Measurements from ENCODE around the gene RGS3.
A peak's percentile ranks its signal among the peaks of the same experiment; 100 is the strongest.

Gene RGS3

DNA sequence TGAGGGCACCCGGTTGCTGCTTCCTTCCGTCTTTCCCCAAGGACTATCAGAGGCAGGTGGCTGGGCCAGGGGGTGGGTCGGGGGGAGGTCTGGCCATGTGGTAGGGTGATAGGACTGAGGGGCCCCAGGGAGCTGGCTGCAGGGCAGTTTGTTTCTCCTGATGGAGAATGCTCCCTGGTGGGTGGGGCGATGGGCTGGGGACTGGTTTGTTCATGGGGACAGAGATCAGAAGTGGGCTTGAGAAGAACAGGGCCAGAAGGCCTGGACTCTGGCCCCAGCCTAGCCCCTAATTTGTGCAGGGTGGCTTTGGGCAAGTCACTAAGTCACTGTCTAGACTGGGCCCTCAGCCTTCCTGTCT is 117.4 kb downstream of the RGS3 start:
- Histone ChIP-seq H3K4me1 (peaks cover 6% of the 10 kb centered on the region), H3K4me3 (ENCODE audit: low read depth, low read length) (no peak overlapping the region), H3K27me3 (no peaks in the 10 kb centered on the region), H3K9me3 (no peaks in the 10 kb centered on the region), H3K36me3 (no peaks in the 10 kb centered on the region; the same call in 1 of the 2 replicates)
- TF ChIP-seq, protein P1, sequence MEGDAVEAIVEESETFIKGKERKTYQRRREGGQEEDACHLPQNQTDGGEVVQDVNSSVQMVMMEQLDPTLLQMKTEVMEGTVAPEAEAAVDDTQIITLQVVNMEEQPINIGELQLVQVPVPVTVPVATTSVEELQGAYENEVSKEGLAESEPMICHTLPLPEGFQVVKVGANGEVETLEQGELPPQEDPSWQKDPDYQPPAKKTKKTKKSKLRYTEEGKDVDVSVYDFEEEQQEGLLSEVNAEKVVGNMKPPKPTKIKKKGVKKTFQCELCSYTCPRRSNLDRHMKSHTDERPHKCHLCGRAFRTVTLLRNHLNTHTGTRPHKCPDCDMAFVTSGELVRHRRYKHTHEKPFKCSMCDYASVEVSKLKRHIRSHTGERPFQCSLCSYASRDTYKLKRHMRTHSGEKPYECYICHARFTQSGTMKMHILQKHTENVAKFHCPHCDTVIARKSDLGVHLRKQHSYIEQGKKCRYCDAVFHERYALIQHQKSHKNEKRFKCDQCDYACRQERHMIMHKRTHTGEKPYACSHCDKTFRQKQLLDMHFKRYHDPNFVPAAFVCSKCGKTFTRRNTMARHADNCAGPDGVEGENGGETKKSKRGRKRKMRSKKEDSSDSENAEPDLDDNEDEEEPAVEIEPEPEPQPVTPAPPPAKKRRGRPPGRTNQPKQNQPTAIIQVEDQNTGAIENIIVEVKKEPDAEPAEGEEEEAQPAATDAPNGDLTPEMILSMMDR (IDR thresholded peaks at IDR 0.05; ENCODE audit: low read depth, low read length), result no peak
- no peak for DNase-seq

DNA sequence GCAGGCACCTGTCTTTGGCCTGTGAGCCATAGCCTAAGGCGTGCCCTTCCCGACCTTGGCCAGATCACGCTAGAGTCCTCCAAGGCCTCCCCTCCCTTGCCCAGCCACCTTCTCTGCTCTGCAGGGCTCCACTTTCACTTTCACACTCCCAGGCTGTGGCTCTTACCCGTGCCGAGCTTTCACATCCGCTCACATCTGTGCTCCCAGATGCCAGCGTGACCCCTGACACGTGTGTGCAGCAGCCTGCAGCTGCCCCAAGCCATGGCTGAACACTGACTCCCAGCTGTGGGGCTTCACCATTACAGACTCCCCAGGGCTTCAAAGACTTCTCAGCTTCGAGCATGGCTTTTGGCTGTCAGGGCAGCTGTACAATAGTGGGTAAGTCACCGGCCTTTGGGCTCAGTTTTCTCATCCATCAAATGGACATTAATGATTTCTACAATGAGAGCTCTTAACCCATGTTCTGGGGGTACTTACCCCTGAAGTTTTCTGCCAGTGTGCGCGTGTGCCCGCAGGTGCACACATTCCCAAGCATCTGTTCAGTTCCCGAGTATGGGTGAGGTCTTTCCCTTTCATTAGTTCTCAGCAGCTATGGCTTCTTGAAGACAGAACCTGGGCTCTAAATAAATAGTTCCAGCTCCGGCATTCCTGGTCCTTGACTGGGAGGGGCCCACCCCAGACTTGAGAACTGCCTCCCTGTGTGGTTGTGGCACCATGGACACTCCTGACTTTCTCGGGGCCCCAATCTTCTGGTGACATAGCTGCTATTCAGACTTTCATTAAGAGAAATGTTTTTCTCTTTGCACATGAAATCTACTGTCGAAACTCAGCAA is 118.6 kb downstream of the RGS3 start:
- Histone ChIP-seq H3K36me3 (no peaks in the 10 kb centered on the region; the same call in 1 of the 2 replicates), H3K4me1 (peaks cover 6% of the 10 kb centered on the region), H3K4me3 (ENCODE audit: low read depth, low read length) (no peak overlapping the region), H3K9me3 (no peaks in the 10 kb centered on the region), H3K27me3 (no peaks in the 10 kb centered on the region)
- TF ChIP-seq, protein P1 (IDR thresholded peaks at IDR 0.05; ENCODE audit: low read depth, low read length), result peak; percentile 41
- peak; percentile 46 for DNase-seq

DNA sequence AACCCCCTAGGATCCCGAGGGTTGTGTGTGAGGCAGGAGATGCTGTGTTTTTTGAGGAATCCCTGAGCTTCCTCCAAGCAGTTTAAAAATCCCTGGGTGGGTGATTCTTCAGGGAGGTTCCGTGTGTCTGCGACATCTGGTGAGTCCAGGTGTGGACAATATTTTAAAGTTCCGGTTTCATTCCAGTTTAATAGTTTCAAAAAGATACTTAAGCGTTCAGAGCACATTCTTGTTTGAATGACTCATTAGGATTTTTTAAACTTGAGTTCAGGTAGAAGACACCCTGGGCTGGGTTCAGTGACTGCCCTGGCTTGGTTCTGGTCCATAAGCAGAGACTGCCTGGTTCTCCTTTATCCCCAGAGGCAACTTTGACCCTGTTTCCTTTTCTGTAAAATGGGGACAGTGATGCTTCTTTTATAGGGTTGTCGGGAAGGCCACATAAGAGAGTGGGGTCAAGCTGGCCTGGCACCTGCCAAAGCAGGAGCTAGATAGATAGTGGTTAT is 119.2 kb downstream of the RGS3 start:
- no peak for DNase-seq
- H3K4me3 ChIP-seq (ENCODE audit: low read depth, low read length), result no peak overlapping the region
- H3K4me1 ChIP-seq, result peaks cover 9% of the 10 kb centered on the region
- no peaks in the 10 kb centered on the region for H3K27me3 ChIP-seq
- H3K9me3 ChIP-seq, result no peaks in the 10 kb centered on the region
- H3K36me3 ChIP-seq, result no peaks in the 10 kb centered on the region; the same call in 1 of the 2 replicates
- TF ChIP-seq, protein P1 (IDR thresholded peaks at IDR 0.05; ENCODE audit: low read depth, low read length), result no peak

DNA sequence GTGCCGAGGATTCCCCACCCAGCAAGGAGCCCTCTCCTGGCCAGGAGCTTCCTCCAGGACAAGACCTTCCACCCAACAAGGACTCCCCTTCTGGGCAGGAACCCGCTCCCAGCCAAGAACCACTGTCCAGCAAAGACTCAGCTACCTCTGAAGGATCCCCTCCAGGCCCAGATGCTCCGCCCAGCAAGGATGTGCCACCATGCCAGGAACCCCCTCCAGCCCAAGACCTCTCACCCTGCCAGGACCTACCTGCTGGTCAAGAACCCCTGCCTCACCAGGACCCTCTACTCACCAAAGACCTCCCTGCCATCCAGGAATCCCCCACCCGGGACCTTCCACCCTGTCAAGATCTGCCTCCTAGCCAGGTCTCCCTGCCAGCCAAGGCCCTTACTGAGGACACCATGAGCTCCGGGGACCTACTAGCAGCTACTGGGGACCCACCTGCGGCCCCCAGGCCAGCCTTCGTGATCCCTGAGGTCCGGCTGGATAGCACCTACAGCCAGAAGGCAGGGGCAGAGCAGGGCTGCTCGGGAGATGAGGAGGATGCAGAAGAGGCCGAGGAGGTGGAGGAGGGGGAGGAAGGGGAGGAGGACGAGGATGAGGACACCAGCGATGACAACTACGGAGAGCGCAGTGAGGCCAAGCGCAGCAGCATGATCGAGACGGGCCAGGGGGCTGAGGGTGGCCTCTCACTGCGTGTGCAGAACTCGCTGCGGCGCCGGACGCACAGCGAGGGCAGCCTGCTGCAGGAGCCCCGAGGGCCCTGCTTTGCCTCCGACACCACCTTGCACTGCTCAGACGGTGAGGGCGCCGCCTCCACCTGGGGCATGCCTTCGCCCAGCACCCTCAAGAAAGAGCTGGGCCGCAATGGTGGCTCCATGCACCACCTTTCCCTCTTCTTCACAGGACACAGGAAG is 120.2 kb downstream of the RGS3 start:
- Histone ChIP-seq H3K4me1 (peaks cover 8% of the 10 kb centered on the region), H3K4me3 (ENCODE audit: low read depth, low read length) (no peak overlapping the region), H3K36me3 (no peaks in the 10 kb centered on the region; the same call in 1 of the 2 replicates), H3K27me3 (no peaks in the 10 kb centered on the region), H3K9me3 (no peaks in the 10 kb centered on the region)
- TF ChIP-seq, protein P1 (IDR thresholded peaks at IDR 0.05; ENCODE audit: low read depth, low read length), result no peak
- DNase-seq, result no peak

DNA sequence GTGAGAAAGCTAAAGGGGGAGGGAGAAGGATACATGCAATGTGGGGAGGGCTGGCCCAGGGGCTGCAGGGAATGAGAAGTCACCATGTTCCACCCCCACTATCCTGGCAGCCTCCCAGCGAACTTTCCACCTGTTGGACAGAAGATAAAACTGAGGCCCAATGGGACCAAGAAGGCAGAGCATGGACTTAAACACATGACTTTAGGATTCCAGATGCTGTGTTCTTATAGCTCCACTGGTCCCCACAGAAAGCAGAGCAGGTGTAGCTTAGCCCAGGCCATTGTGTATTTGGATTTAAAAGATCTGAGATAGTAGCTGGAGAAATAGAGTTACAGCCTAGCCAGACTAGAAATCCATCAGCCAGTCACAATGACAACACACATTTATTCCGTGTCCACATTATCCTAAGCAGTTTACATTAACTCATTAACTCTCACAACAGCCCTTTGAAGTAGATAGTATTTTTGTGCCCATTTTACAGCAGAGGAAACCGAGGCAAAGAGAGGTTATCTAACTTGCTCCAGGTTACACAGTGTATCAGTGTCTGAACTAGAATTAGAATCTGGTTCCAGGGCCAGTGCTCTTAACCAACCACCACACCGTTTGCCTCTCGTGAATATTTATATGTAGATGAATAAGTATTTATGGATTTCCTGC is 121.0 kb downstream of the RGS3 start:
- no peak for DNase-seq
- TF ChIP-seq, protein P1 (IDR thresholded peaks at IDR 0.05; ENCODE audit: low read depth, low read length), result no peak
- no peaks in the 10 kb centered on the region for H3K27me3 ChIP-seq
- no peaks in the 10 kb centered on the region; the same call in 1 of the 2 replicates for H3K36me3 ChIP-seq
- H3K4me3 ChIP-seq (ENCODE audit: low read depth, low read length), result no peak overlapping the region
- no peaks in the 10 kb centered on the region for H3K9me3 ChIP-seq
- H3K4me1 ChIP-seq, result peaks cover 8% of the 10 kb centered on the region

Measured in BE2C (cell line).